OCI-LY3 (cell line): ENCODE measurements around the gene COL3A1.

Source experiments
- CTCF ChIP-seq: fragments of 200-600, 300-600 bp; sonication (generic); IDR thresholded peaks from 2 replicates; pipeline ENCODE4 v1.5.1; 2014; ENCODE audit warnings: antibody characterized with exemption, low read length, low read depth
- EZH2phosphoT487 ChIP-seq: fragments of 200-600 bp; shearing (Covaris generic); IDR thresholded peaks from 2 replicates; pipeline ENCODE4 v1.6.1; 2018; ENCODE audit warnings: antibody characterized with exemption, mixed run types, low read depth

DNA sequence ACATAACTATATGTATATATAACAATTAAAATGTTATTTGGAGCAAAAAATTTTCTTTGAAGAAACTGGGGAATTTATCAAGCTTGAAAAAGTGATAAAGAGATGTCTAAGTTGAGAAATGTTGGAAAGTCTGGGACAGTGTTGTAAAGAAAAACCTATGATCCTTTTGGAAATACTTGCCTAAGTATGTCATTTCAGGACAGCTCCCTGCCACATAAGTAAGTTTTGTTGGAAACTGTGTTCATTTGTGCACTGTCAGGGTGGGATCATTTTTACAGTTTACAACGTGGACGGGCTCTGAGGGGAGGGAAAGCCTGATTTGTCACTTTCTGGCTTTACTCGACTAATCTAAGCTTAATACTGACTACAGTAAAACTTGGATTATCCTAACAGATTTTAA is 10.4 kb upstream of the COL3A1 start:
- TF ChIP-seq EZH2phosphoT487 (no peak), CTCF (no peak)
